Hematopoietic multipotent progenitor cell treated with erythropoietin and hydrocortisone succinate and interleukin-3 and kit ligand, for 8 days (in vitro differentiated cells): Measurements from ENCODE around the gene TTC39B.
A peak's percentile ranks its signal among the peaks of the same experiment; 100 is the strongest.

Experiments used
- DNase-seq: peaks from one replicate; pipeline ENCODE4 v3.0.0-alpha.2; 2015

TTC39B gene

GRCh38 chr9:15221746-15222145 lies 85.3 kb downstream of the TTC39B start:
- no peak for DNase-seq

GRCh38 chr9:15220658-15221318 lies 86.2 kb downstream of the TTC39B start:
- DNase-seq = no peak

GRCh38 chr9:15219546-15219945 lies 87.5 kb downstream of the TTC39B start:
- no peak for DNase-seq

GRCh38 chr9:15218994-15219393 lies 88.0 kb downstream of the TTC39B start:
- DNase-seq = no peak

GRCh38 chr9:15213249-15213648 lies 93.8 kb downstream of the TTC39B start:
- DNase-seq = no peak

GRCh38 chr9:15211815-15212495 lies 95.1 kb downstream of the TTC39B start:
- DNase-seq = no peak

- peak; percentile 74 for DNase-seq
Measured at GRCh38 chr9:15211160-15211814, 95.7 kb downstream of the TTC39B start.

- DNase-seq = no peak
Measured at GRCh38 chr9:15206903-15207696, 99.9 kb downstream of the TTC39B start.

GRCh38 chr9:15205632-15206420 lies 101.2 kb downstream of the TTC39B start:
- DNase-seq = no peak

- no peak for DNase-seq
Measured at GRCh38 chr9:15203581-15203980, 103.4 kb downstream of the TTC39B start.

- DNase-seq = no peak
Measured at GRCh38 chr9:15200111-15200510, 106.9 kb downstream of the TTC39B start.

- DNase-seq = no peak
Measured at GRCh38 chr9:15192856-15193255, 114.2 kb downstream of the TTC39B start.

- DNase-seq = no peak
Measured at GRCh38 chr9:15191378-15191777, 115.6 kb downstream of the TTC39B start.

- DNase-seq = no peak
Measured at GRCh38 chr9:15189481-15189880, 117.5 kb downstream of the TTC39B start.

- no peak for DNase-seq
Measured at GRCh38 chr9:15187589-15187988, 119.4 kb downstream of the TTC39B start.

GRCh38 chr9:15182730-15183129 lies 124.3 kb downstream of the TTC39B start:
- no peak for DNase-seq

GRCh38 chr9:15182101-15182551 lies 124.9 kb downstream of the TTC39B start:
- no peak for DNase-seq

GRCh38 chr9:15180124-15180523 lies 126.9 kb downstream of the TTC39B start:
- DNase-seq = no peak

- no peak for DNase-seq
Measured at GRCh38 chr9:15178631-15179030, 128.4 kb downstream of the TTC39B start.

- DNase-seq = no peak
Measured at GRCh38 chr9:15176836-15177235, 130.2 kb downstream of the TTC39B start.

- no peak for DNase-seq
Measured at GRCh38 chr9:15163931-15164330, 143.1 kb downstream of the TTC39B start.

GRCh38 chr9:15161753-15162152 lies 145.3 kb downstream of the TTC39B start:
- DNase-seq = no peak
